Measurements from ENCODE around the gene DNAJC17.

The DNAJC17 gene

DNA sequence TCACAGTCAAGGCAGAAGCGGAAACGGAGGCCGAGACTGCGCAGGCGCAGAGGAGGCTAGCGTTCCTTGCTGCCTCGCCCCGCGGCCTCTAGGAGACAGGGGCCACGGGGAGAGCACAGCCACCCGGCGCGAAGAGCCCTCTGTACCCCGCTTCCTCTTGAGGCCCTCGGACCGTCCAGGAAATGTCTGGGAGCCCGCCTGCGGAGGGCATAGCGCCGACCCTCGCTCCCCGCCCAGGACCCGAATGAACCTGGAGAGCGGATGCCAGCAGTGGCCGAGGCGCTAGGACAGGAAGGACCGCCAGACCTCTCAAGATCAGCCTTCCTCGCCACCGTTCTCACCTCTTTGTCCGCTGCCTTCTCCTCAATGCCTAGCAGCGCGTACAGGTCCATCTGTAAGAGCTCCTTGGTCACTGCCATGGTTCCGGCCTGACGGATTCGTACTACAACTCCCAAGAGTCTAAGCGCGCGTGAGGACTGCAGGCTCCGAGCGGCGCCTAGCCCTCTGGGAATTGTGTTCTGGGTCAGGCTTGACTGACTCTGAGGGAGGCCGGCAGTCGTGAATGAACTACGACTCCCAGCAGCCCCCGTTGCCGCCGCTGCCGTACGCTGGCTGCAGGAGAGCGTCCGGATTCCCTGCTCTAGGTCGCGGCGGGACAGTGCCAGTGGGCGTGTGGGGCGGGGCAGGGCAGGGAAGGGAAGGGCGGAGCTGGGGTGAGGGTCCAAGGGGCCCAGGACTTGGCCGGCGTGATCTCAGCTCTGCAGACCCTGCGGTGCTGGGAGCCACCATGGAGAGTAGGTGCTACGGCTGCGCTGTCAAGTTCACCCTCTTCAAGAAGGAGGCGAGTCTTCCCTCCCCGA is at the start of gene DNAJC17, which contains the start of gene ZFYVE19:
DNAJC17 (minus strand) TSS at position 446 of the 860 bp plus-strand sequence; CDS start at position 419, 27 bp downstream.
ZFYVE19 (plus strand) TSS at position 62 of the 860 bp plus-strand sequence; CDS start at position 563, 501 bp downstream.
- Mint-ChIP-seq H3K9me3 (no peaks in the 10 kb centered on the region), H3K4me1 (peaks cover 24% of the 10 kb centered on the region), H3K4me3 (peak within 1 kb of the TSS; percentile 98), H3K27ac (peak within 1 kb of the TSS; percentile 98), H3K36me3 (peaks cover 36% of the 10 kb centered on the region)
- peak; percentile 98 for ATAC-seq
- DNase-seq (ENCODE audit: low spot score in 2 of 2), result peak; percentile 94 to 97

GRCh38 chr15:40856746-40857145 is 49.5 kb upstream of the DNAJC17 start:
- ATAC-seq, result no peak
- Mint-ChIP-seq H3K4me3 (no peak overlapping the region), H3K4me1 (peaks cover 14% of the 10 kb centered on the region), H3K36me3 (no peaks in the 10 kb centered on the region), H3K27ac (no peak overlapping the region), H3K9me3 (no peaks in the 10 kb centered on the region)
- DNase-seq (ENCODE audit: low spot score in 2 of 2), result no peak

- H3K9me3 Mint-ChIP-seq, result no peaks in the 10 kb centered on the region
- ATAC-seq, result no peak
- no peak for DNase-seq (ENCODE audit: low spot score in 2 of 2)
- H3K27ac Mint-ChIP-seq, result peak overlapping the region; percentile 65
- H3K4me3 Mint-ChIP-seq, result no peak overlapping the region
- H3K4me1 Mint-ChIP-seq, result peaks cover 14% of the 10 kb centered on the region
- no peaks in the 10 kb centered on the region for H3K36me3 Mint-ChIP-seq
These were observed 48.5 kb upstream of the DNAJC17 start for GRCh38 chr15:40855706-40856234.

DNA sequence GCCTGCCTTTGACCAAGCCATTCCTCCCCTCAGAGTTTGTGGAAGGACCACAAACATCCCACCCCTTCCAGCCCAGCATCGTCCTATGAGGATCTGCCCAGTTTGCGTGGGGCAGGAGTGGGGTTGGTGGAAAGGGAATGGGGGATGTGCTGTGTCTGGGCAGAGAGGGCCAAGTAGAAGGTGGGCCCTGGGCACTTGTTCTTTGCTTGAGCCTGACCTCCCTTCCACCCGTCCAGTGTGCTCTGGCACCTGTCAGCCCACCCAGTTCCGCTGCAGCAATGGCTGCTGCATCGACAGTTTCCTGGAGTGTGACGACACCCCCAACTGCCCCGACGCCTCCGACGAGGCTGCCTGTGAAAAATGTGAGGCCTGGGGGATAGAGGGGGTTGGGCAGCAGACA is 46.9 kb upstream of the DNAJC17 start:
- DNase-seq (ENCODE audit: low spot score in 2 of 2), result no peak
- Mint-ChIP-seq H3K9me3 (no peaks in the 10 kb centered on the region), H3K4me1 (peaks cover 8% of the 10 kb centered on the region), H3K4me3 (no peak overlapping the region), H3K36me3 (no peaks in the 10 kb centered on the region), H3K27ac (no peak overlapping the region)
- ATAC-seq, result no peak

GRCh38 chr15:40853241-40853890 is 46.1 kb upstream of the DNAJC17 start:
- H3K9me3 Mint-ChIP-seq, result no peaks in the 10 kb centered on the region
- H3K4me3 Mint-ChIP-seq, result no peak overlapping the region
- no peak for ATAC-seq
- no peak for DNase-seq (ENCODE audit: low spot score in 2 of 2)
- H3K36me3 Mint-ChIP-seq, result no peaks in the 10 kb centered on the region
- peaks cover 8% of the 10 kb centered on the region for H3K4me1 Mint-ChIP-seq
- H3K27ac Mint-ChIP-seq, result no peak overlapping the region

DNA sequence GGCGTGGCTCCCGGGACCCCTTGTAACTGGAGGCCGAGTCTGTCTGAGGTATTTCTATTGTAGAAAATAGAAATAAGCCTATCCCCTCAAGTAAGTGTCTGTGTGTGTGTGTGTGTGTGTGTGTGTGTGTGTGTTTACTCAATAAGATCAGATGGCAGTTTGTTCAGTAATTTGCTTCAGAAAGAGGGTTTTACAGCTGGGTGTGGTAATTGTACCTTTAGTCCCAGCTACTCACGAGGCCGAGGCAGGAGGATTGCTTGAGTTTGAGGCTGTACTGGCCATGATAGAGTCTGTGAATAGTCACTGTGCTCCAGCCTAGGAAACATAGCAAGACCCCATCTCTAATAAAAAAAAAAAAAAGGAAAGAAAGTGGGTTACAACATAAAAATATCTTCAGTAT is 45.3 kb upstream of the DNAJC17 start:
- DNase-seq (ENCODE audit: low spot score in 2 of 2) (no peak), ATAC-seq (no peak)
- Mint-ChIP-seq H3K36me3 (peaks cover 5% of the 10 kb centered on the region), H3K4me1 (peaks cover 9% of the 10 kb centered on the region), H3K27ac (no peak overlapping the region), H3K4me3 (no peak overlapping the region), H3K9me3 (no peaks in the 10 kb centered on the region)

GRCh38 chr15:40850576-40851112 is 43.4 kb upstream of the DNAJC17 start:
- no peak for ATAC-seq
- Mint-ChIP-seq H3K27ac (no peak overlapping the region), H3K4me1 (peaks cover 13% of the 10 kb centered on the region)

GRCh38 chr15:40847223-40847961 is 40.1 kb upstream of the DNAJC17 start:
- no peak for DNase-seq (ENCODE audit: low spot score in 2 of 2)
- Mint-ChIP-seq H3K4me1 (peaks cover 18% of the 10 kb centered on the region), H3K27ac (peak overlapping the region; percentile 10), H3K4me3 (no peak overlapping the region), H3K9me3 (no peaks in the 10 kb centered on the region), H3K36me3 (peaks cover 12% of the 10 kb centered on the region)
- no peak for ATAC-seq

More at GRCh38 chr15:40850576-40851112, 43.4 kb upstream of the DNAJC17 start:
- Mint-ChIP-seq H3K36me3 (peaks cover 5% of the 10 kb centered on the region), H3K9me3 (no peaks in the 10 kb centered on the region), H3K4me3 (no peak overlapping the region)
- no peak for DNase-seq (ENCODE audit: low spot score in 2 of 2)

GRCh38 chr15:40846841-40847222 is 39.6 kb upstream of the DNAJC17 start:
- no peak overlapping the region for H3K4me3 Mint-ChIP-seq
- no peaks in the 10 kb centered on the region for H3K9me3 Mint-ChIP-seq
- DNase-seq (ENCODE audit: low spot score in 2 of 2) (no peak), ATAC-seq (no peak)
- H3K36me3 Mint-ChIP-seq, result peaks cover 12% of the 10 kb centered on the region
- peak overlapping the region; percentile 10 for H3K27ac Mint-ChIP-seq
- H3K4me1 Mint-ChIP-seq, result peaks cover 18% of the 10 kb centered on the region

DNA sequence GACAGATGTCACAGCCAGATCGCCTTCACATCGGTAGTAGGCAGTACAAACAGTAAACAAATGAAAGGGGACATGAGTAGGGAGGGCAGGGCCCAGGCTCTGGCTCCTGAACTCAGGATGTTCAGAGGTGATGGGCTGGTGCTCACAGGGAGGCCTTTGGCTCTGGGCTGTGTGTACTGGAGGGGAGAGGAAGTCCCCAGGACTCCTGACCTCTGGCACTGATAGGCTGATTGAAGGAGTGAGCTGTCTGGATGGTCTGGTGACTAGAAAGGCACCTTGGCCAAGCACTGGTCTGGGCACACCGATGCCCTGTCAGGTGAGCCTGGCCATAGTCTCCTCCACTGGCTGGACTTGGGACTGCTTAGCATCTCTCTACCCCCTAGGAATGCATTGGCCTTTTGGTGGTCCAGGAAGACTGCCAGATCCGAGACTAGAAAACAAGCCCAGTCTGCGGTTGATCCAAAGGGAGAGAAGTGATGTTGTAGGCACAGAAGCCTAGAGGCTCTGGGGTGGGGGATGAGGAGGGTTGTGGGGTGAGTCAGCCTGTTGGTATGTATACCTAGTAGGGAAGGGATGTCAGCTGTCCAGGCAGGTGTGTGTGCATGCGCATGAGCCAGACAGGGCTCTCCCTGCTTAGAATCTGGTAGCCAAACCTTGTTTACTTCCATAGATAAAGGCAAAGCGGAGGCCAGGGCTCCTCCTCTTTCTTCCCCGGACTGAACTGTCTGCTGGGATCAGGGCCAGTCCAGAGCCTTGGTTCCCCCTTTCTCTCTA is 38.4 kb upstream of the DNAJC17 start:
- Mint-ChIP-seq H3K4me1 (peaks cover 18% of the 10 kb centered on the region), H3K36me3 (peaks cover 12% of the 10 kb centered on the region), H3K9me3 (no peaks in the 10 kb centered on the region), H3K27ac (peak overlapping the region; percentile 10), H3K4me3 (peak overlapping the region; percentile 81)
- DNase-seq (ENCODE audit: low spot score in 2 of 2) (no peak), ATAC-seq (no peak)

GRCh38 chr15:40845036-40845435 is 37.8 kb upstream of the DNAJC17 start:
- Mint-ChIP-seq H3K36me3 (peaks cover 12% of the 10 kb centered on the region), H3K4me1 (peaks cover 18% of the 10 kb centered on the region), H3K4me3 (peak overlapping the region; percentile 81), H3K9me3 (no peaks in the 10 kb centered on the region), H3K27ac (peak overlapping the region; percentile 45)
- DNase-seq (ENCODE audit: low spot score in 2 of 2) (no peak), ATAC-seq (no peak)

- peak in 1 of 2 donors; percentile 14 for DNase-seq (ENCODE audit: low spot score in 2 of 2)
- Mint-ChIP-seq H3K27ac (peak overlapping the region; percentile 45), H3K4me3 (peak overlapping the region; percentile 81)
These were observed 37.4 kb upstream of the DNAJC17 start for GRCh38 chr15:40844696-40845030.

GRCh38 chr15:40843885-40844695 is 36.8 kb upstream of the DNAJC17 start, which contains the start of gene SPINT1:
SPINT1 (plus strand) TSS chr15:40844048; CDS start chr15:40844555, 507 bp downstream.
- DNase-seq (ENCODE audit: low spot score in 2 of 2), result peak; percentile 52 to 77
- peaks cover 18% of the 10 kb centered on the region for H3K4me1 Mint-ChIP-seq
- H3K4me3 Mint-ChIP-seq, result peak within 1 kb of the TSS; percentile 81
- peak; percentile 83 for ATAC-seq
- H3K9me3 Mint-ChIP-seq, result no peaks in the 10 kb centered on the region
- peak within 1 kb of the TSS; percentile 45 for H3K27ac Mint-ChIP-seq
- peaks cover 12% of the 10 kb centered on the region for H3K36me3 Mint-ChIP-seq

More at GRCh38 chr15:40844696-40845030, 37.4 kb upstream of the DNAJC17 start:
- ATAC-seq, result peak; percentile 59
- Mint-ChIP-seq H3K9me3 (no peaks in the 10 kb centered on the region), H3K4me1 (peaks cover 18% of the 10 kb centered on the region), H3K36me3 (peaks cover 12% of the 10 kb centered on the region)

All from stimulated activated effector memory CD8-positive, alpha-beta T cell treated with anti-CD3 and anti-CD28 coated beads, Interleukin-12 subunit alpha, Interleukin-12 subunit beta, amount 100 ng/mL, for 72 hours (primary cell).